GM19467 (cell line): Measurements from ENCODE around the gene SFRP5.

ENCODE experiments used
- ATAC-seq: cut with Tn5 transposase; IDR thresholded peaks from one replicate; pipeline ENCODE4 v1.9.1; 2021; ENCODE audit warnings: mild to moderate bottlenecking, moderate library complexity; ENCODE audit not compliant: unreplicated experiment

Gene SFRP5

DNA sequence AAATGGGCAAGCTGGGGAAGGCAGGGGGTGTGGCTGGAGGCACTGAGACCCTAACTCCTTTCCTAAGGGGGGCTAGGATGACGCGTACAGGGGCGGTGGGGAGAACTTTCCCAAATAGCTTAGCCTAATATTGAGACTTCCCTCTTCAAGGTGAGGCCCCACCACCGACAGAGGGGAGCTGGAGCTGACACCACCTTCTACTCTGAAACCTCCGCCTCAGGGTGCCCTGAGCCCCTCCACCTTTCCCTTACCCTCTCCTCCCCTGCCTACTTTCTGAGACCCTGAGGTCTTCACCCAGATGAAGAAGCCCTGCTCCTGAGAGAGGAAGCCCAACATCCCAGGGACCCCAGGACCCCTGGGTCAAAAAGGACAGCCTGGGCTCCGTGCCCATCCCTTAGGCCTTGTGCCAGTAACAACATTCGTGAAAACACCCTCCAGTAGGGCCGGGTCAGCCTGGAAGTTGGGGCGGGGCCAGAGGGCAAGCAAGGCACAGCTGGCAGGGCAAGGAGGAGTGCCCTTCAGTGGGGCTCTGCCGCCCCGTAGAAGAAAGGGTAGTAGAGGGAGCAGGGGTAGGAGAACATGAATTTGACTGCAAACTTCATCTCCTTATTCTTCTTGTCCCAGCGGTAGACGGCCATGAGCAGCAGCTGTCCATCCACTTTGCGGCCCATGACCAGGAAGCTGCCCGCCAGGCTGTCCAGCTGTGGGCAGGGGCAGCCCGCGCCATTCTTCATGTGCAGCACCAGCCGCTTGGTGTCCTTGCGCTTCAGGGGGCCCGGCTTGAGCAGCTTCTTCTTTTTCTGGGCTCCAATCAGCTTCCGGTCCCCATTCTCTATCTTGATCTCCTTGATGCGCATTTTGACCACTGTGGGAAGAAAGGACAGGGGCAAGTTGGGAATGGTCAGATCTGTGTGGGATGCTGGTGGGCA is 4.5 kb downstream of the SFRP5 start:
- ATAC-seq, result no peak

DNA sequence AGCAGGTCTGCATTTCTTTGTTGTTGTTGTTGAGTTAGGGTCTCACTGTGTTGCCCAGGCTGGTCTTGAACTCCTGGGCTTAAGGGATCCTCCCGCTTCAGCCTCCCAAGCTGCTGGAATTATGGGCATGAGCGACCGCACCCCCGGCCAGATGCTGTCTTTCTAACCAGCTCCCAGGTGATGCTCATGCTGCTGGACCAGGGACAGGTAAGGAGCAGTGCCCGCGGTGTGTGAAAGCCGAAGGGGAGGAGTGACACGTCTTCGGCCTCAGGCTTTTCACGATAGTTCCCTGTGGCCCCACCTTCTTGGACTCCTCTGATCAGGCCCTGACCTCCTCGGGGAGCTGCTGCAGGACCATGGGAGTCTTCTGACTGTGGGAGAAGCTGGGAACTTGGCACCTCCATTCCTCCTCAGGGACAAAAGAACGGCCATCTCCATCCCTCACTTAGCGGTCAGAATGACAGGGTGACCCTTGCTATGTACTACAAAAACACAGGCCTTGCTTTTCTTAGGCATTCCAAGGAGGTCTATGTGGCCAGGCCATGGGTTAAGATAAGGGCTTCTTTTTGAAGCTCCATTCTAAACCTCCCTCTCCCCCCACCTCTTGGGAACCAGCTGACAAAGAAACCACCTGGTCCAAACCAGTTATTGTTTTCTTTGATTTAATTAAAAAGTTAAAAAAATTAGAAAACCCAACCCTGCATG is 5.5 kb downstream of the SFRP5 start:
- no peak for ATAC-seq

DNA sequence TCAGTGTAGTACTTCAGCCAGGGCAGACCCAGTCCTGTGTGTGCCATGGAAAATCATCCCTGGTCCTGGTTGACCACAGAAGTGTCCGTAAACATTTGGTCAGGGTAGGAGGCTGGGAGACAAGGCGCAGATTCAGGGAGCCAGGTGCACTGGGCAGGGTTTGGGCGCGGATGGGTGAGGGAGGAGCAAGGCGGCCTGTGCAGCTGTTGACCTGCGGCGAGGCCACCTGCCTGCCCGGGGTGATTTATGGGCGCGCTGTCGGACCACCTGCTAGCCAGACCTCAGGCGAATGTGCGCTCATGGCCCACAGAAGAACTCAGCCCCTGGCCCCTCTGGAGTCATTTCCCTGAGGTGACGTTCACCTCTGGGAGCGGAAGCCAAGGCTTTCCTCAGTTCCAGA is 6.6 kb downstream of the SFRP5 start:
- ATAC-seq, result no peak

DNA sequence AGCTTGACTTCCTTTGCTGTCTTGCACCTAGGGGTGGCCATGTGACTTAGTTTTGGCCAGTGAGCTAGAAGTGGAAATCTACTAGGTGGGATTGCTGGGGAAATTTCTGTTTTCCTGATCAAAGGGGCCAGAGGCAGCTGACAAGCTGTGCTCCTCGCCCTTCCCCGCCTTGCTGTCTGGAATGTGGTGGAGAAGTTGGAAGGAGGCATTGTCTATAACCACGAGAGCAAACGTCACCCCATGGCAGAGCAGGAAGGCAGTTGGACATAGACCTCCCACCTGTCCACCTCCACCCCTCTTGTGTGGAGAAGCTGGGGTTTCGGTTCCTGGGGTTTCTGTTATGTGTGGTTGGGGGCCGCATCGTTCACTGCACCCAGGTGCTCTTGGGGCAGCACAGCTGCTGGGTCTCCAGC is 7.3 kb downstream of the SFRP5 start:
- ATAC-seq, result no peak

DNA sequence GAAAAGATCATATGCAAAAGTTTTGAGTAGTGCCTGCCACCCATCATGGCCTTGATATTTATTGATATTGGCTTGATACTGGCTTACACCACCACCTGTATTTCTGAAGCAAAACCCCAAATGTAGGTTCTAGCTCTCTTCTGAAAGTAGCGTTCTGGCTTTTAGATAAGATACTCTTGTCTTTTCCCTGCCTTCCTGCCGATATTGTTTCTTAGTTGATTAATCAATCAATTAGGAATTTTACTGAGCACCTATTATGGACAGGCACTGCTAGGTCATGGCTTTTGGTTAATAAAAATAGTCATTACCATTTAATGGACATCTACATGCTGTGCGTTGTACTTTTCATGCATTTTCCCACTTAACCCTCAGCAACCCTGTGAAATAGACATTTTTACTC is 7.9 kb downstream of the SFRP5 start:
- ATAC-seq, result no peak

DNA sequence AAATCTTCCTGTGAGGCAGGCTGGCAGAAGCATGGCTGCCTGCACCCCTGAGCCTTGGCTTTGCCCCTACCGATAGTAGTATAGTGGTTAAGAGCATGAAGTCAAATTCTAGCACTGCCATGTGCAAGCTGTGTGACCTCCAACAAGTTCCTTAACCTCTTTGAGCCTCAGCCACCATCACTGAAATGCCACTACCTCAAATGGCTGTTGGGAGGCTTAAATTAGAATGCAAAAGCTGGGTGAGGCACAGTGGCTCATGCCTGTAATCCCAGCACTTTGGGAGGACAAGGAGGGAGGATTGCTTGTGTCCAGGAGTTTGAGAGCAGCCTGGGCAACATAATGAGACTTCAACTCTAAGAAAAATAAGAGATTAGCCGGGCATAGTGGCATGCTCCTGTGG is 8.4 kb downstream of the SFRP5 start:
- ATAC-seq, result no peak

DNA sequence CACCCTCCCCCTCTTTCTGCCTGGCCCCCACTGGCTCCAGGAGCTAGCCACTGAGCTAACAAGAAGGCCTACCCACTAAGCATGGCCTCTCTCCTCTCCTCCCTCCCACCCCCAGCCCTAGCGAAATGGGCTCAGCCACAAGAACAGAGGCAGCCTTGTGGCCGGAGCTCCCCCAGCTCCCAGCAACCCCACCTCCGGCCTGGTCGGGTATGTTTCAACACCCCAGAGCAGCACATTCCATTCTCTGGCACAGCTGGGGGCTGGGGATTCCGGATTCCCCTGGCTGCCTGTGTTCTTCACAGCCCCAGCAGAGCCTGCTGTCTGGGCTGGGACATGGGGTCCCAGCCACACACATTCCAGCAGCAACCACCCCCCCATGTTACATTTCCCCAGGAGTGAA is 9.0 kb downstream of the SFRP5 start:
- no peak for ATAC-seq

DNA sequence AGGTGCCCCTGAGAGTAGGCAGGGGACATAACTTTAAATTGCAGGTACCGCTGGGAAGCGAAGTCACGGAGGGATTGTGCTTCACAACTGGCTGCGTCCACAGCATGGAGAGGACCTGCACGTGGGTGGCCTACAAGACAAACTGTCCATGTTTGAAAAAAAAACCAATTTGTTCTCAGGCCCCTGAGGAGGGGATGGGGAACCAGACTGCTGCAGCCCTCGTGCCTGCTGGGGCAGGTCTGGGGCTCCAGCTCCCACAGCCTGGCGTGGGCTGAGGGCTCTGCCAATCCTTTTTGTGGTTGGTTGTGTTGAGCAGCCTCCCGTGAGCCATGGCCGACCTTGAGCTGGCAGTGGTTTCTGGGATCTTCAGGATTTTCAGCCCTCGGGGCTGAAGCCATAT is 9.7 kb downstream of the SFRP5 start:
- ATAC-seq, result no peak

DNA sequence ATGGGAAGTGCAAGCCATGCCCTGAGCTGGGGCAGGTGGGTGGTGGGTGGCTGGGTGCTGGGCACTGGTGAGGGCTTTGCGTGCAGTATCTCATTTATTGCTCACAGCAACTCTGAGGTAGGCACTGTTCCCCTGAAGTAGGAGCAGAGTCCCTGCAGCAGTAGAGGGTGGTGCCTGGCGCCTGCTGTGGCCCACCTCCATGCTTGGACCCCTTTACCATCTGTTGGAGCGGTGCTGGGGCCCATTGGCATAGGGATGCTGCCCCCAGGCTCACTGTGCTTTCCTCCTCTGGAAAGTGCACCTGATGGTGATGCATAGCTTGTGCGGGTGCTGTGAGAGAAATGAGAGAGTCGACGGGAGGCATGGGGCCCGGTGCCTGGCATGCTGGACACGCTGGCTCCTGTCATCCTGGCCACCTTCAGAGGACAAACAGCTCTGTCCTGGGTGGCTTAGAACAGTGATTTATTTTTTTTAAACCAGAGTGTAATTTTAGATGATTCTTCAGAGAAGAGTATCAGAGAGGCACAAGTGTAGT is 10.4 kb downstream of the SFRP5 start:
- ATAC-seq, result no peak

DNA sequence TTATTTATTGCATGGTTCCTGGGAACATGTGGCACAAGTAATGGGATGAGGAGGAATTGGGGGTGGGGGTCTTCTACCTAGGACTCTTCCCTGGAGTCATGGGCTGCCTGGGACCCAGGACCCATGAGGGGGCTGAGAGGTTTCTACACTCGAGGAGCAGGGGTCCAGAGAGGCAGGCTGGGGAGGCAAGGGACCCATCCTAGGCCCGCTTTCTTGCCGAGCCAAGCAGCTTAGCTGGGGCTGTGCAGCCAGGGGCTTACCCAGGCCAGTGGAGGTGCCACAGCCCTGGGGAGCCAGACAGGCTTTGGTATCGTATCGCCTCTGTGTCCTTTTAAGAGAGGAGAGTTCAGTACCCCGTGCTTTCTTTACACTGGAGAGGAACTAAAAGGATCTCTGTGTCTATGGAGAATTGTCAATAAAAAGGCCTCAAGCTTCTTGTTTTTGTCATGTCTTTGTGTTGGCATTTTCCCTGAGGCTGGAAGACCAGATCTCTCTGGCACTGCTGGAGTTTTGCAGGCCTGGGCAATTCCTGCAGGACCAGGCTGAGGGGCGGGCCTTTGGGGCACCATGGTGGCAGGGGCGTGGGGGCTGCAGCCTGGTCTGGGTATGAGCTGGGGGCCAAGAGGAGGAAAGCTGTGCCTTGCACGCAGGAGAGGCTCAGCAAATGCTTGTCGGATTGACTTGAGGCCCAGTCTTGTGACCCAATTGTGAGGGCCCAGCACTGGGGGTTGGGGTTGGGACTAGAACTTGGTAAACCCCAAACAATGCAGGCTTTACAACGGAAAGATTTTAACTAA is 11.1 kb downstream of the SFRP5 start:
- no peak for ATAC-seq

DNA sequence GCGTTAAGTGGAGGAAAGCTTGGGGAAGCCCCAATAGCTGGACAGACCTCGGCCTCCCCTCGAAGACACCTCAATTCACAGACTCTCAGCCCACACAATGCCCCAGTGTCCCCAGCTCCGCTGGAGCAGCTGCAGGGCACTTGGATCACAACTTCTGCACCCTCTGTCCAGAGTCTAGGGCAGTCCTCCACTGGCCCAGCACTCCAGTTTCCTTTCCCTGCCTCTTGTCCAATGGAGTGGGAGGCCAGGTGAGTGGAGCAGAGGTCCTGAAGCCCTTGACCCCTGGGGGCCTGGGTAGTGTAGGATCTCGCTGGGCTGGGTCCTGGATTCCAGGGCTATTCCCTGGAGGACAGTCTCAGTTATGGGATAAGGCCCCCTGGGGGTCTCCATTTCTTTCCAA is 11.9 kb downstream of the SFRP5 start:
- ATAC-seq, result no peak

DNA sequence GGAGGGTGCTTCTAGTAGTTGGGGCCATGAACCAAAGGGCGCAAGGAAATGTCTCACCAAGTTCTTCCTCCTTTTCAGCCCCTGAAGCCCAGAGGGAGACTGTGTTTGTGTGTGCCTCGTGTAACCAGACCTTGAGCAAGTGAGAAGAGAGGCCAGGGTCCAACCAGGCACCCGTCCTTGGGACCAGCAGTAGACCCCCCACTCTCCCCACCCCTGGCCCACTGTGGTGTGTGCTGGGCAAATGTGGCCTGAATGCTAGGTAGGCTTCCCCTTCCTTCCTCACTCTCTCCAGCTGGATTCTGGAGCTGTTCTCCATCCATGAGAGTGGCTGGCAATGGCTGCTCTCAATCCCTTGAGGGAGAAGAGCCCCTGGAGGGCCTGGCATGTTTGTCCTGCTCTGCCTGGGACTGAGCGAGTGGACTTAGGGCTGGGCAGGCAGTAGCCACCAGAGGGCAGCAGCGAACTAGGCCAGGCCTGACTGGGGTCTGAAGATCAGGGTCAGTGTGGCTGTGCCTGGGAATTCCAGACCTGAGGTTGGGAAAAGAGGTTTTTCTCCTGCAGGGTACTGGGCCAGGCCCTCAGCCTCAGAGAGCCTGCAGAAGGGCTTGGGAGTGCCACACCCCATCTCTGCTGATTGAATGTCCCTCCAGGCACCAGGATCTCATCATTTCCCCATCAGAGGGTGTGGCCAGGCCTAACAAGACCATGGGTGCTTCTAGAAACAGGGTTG is 12.5 kb downstream of the SFRP5 start:
- ATAC-seq, result no peak

DNA sequence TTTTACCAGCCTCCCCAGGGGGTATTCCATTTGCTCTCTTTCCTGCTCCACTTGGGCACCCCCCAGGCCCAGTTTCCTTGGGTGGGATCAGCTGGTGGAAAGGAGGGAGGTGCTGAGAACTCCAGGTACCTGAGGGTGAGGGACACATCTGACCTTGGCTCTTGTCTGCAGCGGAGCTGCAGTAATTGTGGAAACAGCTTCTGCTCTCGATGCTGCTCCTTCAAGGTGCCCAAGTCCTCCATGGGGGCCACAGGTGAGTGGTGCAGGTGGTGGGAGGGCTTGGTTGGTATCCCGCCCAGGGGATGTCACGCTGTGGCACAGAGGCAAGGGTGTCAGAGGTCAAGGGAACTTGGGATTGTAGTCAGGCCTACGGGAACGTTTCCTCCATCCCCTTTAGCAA is 14.3 kb downstream of the SFRP5 start:
- no peak for ATAC-seq

DNA sequence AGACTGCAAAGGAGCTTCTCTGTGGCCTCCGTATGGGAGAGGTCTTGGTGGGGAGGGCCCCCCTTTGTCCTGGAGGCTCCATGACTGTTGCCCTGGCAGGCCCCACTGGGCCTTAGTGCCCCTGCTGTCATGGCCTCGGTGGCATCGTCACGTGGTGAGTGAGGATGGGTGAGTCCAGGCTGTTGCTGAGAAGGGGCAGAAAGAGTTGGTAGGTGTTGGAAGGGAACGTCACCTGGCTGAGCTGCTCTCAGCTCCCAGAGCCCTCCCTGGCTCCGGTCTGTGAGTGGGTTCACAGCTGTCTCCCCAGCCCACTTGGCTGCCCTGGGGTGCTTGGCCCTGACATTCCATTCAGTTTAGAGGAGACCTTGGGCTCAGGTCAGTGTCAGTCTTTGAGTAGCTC is 16.1 kb downstream of the SFRP5 start:
- ATAC-seq, result no peak

DNA sequence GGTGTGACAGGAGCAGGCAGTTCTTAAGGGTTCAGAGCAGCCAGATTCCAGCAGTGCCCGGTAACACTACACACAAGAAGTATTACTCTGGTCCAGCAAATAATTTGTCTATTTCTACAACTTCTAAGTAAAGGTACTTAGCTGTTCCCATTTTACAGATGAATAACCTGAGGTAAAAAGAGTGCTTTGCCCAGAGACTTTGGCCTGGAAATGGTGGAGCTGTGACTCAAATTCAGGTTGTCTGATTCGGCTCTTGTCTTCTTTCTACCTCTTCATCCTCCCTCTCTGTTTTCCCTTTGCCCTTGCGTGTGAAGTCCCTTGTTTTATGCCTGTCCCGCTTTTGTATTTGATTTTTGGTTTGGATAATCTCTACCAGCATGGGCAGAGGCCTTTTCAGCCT is 17.1 kb downstream of the SFRP5 start:
- no peak for ATAC-seq

DNA sequence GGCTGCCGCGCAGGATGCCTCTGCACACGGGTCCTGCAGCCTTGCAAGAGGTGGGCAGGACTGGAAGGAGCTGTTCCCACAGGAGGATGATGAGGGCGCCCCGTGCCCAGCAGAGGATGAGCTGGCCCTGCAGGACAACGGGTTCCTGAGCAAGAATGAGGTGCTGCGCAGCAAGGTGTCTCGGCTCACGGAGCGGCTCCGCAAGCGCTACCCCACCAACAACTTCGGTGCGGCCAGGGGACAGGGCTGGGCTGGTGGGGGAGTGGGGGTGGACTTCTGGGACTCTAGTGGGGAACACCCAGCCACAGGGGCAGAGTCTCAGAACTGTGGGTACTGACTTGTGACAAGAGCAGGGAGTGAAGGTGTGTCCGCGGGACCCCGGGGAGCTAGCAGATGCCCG is 18.8 kb downstream of the SFRP5 start:
- no peak for ATAC-seq

DNA sequence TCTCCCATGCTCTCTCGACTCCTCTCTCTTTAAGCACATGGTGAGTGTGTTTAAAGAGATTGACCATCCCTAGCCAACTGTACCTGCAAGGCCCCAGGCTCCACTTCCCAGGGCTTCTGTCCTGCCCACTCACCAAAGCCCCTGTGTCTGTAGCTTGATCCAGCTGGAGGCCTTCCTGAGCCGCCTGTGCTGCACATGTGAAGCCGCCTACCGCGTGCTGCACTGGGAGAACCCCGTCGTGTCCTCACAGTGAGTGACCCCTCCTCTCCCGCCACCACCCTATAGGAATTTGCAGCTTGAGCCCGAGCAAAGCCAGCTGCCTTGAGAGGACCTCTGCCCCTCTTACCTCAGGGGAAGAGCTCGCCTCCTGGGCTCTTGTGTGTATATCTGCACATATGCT is 23.7 kb downstream of the SFRP5 start:
- no peak for ATAC-seq

DNA sequence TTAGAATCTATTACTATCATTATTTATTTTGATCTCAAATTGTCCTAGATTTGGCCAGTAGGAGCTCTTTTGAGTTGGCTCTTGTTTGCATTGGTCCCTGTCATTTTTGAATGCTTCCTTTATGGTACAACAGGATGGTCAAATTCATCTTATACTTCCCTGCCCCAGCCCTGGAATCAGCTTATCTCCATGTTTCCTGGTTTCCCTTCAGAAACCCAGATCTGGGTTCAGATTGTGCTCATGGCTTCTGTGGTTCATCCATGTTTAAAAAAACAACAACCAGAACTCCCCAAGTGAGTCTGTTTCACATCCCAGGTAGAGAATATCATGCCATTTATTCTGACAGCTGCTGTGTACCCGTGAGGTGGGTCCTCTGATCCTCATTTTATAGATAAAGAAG is 24.2 kb downstream of the SFRP5 start:
- no peak for ATAC-seq

DNA sequence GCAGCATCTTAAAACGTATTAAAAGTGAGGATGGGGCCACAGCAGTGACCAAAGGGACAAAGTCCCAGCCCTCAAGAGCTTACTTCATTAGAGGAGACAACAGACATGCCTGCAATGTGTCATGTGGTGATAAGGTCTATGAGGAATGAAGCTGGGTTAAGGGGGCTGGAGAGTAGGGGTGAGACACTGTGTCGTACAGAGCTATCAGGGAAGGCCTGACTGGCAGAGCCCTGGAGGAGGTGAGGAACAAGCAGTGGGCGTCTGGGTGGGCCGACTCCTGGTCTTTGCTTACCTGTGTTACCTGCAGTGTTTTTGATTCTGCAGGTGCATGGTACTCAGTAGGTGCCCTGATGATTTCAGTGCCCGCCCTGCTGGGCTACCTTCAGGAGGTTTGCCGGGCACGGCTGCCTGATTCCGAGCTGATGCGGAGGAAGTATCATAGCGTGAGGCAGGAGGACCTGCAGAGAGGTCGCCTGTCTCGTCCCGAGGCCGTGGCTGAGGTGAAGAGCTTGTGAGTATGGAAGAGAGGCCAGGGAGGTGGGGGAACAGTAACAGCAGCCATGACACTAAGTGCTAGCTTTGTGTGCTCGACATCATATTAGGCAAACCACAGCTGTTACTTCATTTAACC is 27.3 kb downstream of the SFRP5 start:
- ATAC-seq, result no peak
